Subcutaneous abdominal adipose tissue (tissue), 5 donors: Measurements from ENCODE around the gene NFIC.

ENCODE experiments used
- H3K27ac ChIP-seq: one replicate; pipeline ENCODE4 v1.7.0; 2013; ENCODE audit warnings: low read depth, mild to moderate bottlenecking, inconsistent platforms, low read length, moderate library complexity
- H3K27me3 ChIP-seq, 5 donors: one replicate each; pipeline ENCODE4 v1.7.0; 2013; ENCODE audit warnings: low read length in 5 of 5, inconsistent platforms in 1 of 5; ENCODE audit not compliant: control insufficient read depth in 5 of 5, insufficient read depth in 4 of 5
- H3K36me3 ChIP-seq, 5 donors: one replicate each; pipeline ENCODE4 v1.7.0; 2013; ENCODE audit warnings: low read length in 5 of 5; ENCODE audit not compliant: control insufficient read depth in 5 of 5, insufficient read depth in 5 of 5
- H3K4me1 ChIP-seq, 5 donors: one replicate each; pipeline ENCODE4 v1.7.0; 2013; ENCODE audit warnings: low read length in 5 of 5, mild to moderate bottlenecking in 3 of 5, moderate library complexity in 1 of 5; ENCODE audit not compliant: control insufficient read depth in 5 of 5, insufficient read depth in 5 of 5
- H3K4me3 ChIP-seq, 5 donors: one replicate each; pipeline ENCODE4 v1.7.0; 2013; ENCODE audit warnings: low read length in 5 of 5, low read depth in 1 of 5
- H3K9ac ChIP-seq, 5 donors: one replicate each; pipeline ENCODE4 v1.7.0; 2013; ENCODE audit warnings: low read length in 5 of 5, mild to moderate bottlenecking in 4 of 5, moderate library complexity in 3 of 5
- H3K9me3 ChIP-seq, 5 donors: one replicate each; pipeline ENCODE4 v1.7.0; 2013; ENCODE audit warnings: low read length in 5 of 5; ENCODE audit not compliant: control insufficient read depth in 5 of 5
- donor health status: healthy.
- donor health status: healthy.
- donor health status: healthy.
- donor health status: healthy.
- donor health status: healthy.

Gene NFIC

DNA sequence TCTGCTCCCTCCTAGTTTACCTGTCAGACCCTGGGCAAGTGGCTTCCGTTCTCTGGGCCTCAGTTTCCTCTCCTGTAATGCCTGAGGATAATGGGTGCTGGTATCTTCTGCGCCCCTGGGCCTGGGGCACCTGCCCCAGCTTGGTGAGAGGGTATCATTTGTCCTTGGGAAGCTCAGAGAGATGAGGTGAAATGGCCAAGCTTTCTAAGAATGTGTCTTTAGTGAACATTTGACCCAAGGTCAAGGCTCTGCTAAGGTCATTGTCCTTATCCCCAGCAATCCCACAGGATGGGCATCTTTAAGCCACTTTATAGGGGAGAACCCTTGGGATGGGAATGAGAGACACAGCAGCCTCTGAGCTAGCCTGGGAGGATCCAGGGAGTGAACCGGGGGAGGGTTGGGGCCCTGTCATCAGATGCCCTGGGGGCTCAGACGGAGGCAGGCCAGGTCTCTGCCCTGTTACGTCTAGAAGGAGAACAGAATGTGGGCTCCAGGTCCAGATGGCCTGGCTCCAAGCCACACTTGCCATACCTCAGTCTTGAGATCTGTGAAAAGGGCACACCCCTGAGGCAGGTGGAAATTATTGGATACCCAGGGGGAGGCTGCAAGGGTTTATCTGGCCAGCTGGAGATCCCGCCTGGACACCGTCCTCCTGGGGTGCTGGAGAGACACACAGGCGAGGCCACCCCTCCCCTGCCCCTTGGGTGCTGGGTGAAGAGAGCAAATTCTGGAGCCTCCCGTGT is 1.1 kb upstream of the NFIC start:
- Histone ChIP-seq H3K9ac (peak overlapping the region in 4 of 5 donors; percentile 15 to 65 (median 54)), H3K4me1 (peaks cover 7 to 72% (median 71%) of the 10 kb centered on the region in 5 donors), H3K27me3 (no peaks in the 10 kb centered on the region)

DNA sequence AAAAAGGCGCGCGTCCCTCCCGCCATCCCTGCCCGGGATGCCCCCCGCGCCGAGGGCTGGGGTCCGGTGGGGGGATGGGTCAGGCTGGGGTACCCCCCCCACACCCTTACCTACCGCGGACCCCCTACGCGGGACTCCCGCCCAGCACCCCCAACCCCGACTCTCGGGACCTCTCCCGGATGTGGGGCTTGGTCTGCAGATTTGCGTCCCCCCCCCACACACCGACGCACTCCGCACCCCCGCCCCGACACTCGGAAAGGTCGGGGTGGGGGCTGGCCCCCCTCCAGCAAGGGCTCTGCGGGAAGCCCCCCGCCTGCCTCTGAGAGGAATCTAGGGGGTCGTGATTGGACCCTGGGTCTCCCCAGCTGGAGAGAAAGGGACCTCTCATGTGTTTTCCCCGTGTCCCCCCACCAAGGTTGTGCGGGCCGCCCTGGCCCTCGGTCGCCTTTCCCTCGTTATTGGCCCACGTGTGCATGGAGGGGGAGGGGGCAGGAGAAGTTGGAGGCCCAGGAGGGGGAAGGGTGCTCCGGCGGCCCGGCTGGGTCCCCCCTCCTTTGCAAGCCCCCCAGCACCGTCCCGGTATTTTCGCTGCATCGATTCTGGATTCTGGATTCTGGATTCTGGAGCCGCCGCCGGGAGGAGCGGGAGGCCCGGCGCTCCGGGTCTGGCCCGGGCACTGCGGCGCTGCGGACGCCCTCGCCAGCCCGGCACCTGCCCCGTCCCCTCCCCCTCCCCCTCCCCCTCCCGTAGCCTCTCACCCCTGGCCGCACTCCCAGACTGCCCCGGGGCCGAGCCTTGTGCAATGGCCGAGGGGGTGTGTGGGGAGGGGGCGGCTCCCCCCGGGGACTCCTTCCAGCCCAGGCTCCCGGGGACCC is 607 bp downstream of the NFIC start:
- Histone ChIP-seq H3K9me3 (no peaks in the 10 kb centered on the region), H3K27me3 (no peaks in the 10 kb centered on the region), H3K4me3 (peak overlapping the region; percentile 66 to 80 (median 74)), H3K9ac (peak overlapping the region; percentile 63 to 78 (median 71)), H3K36me3 (peaks cover 0 to 5% (median 0%) of the 10 kb centered on the region in 5 donors), H3K27ac (peak overlapping the region; percentile 81), H3K4me1 (peaks cover 2 to 68% (median 67%) of the 10 kb centered on the region in 5 donors)

More for the DNA sequence above, 1.1 kb upstream of the NFIC start:
- no peaks in the 10 kb centered on the region for H3K36me3 ChIP-seq
- H3K4me3 ChIP-seq: peak overlapping the region; percentile 32 to 74 (median 69)
- H3K9me3 ChIP-seq: no peaks in the 10 kb centered on the region
- peak overlapping the region; percentile 92 for H3K27ac ChIP-seq

DNA sequence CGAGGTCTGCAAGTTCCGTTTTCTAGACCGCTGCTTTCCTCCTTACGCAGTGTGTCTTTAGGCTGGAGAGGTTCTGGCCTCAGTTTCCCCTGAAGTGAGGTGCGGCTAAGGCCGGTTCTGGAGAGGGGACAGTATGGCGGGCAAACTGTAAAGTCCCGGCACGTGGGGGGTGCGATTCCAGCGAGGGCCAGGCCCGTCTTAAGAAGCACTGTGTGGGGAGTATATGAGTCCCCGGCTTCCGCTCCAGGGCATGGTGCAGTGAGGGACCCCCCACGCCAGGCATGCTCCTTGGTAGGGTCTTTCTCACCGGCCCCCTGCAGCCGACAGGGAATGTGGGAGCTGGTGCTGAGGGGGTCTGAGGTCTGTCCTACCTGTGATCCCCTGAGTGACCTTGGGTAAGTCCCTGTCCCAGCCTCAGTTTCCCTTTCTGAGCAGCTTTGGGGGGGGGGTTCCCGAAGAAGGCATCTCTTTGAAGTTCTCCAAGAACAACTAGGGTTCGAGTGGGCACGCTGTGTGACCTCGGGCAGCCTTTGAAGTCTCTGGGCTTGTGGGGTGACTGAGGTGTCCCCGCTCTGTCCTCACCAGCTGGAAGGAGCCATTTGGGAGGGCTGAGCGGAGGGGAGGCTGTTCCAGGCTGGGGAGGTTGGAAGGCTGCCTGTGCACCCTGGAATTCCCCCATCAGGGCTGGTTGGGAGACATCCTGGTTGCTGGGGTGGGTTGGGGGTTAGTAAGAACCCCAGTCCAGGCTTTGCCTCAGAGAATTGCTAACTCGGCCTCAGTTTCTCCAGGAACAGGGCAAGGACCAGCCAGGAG is 1.5 kb downstream of the NFIC start:
- Histone ChIP-seq H3K9me3 (no peaks in the 10 kb centered on the region), H3K4me1 (peaks cover 2 to 67% (median 59%) of the 10 kb centered on the region in 5 donors), H3K4me3 (peak overlapping the region; percentile 66 to 80 (median 74)), H3K27me3 (no peaks in the 10 kb centered on the region), H3K36me3 (peaks cover 0 to 5% (median 0%) of the 10 kb centered on the region in 5 donors), H3K27ac (peak overlapping the region; percentile 81), H3K9ac (peak overlapping the region; percentile 63 to 78 (median 73))

DNA sequence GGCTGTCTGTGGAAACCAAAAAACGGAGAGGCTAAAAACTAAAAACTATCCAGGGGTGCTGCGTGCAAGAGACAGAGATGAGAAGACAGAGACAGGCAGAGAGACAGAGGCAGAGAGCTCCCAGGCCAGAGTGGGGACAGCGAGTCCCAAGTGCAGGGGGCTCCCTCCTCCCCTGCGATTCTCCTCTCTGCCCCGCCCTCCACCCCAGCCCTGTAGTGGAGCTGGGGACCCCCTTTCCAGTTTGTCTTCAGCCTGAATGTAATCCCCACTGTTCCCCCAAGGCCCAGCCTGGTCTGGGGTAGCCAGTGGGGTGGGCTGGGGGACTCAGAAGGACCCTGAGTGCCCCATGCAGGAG is 2.0 kb downstream of the NFIC start:
- Histone ChIP-seq H3K9ac (peak overlapping the region; percentile 16 to 78 (median 66)), H3K27ac (peak overlapping the region; percentile 81), H3K4me3 (peak overlapping the region; percentile 66 to 80 (median 74)), H3K27me3 (no peaks in the 10 kb centered on the region), H3K4me1 (peaks cover 2 to 70% (median 57%) of the 10 kb centered on the region in 5 donors), H3K9me3 (no peaks in the 10 kb centered on the region), H3K36me3 (peaks cover 0 to 5% (median 0%) of the 10 kb centered on the region in 5 donors)

DNA sequence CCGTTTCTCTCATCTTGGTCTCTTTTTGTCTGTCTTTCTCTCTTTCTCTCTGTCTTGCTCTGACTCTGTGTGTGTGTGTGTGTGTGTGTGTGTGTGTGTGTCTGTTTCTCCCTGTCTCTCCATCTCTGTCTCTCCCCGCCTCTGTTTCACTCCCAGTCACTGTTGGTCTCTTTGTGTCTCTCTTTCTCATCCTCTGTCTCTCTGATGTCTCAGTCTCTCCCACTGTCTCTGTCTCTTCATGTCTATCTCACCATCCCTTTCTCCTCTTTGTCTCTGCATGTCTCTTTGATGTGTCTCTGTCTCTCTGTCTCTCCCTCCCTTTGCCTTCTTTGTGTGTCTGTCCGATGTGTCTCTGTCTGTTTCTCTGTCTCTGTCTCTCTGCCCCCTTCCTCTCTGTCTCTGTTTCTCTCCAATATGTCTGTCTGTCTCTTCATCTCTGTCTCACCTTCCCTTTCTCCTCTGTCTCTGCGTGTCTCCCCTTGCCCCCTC is 2.5 kb downstream of the NFIC start:
- Histone ChIP-seq H3K27ac (peak overlapping the region; percentile 81), H3K4me3 (peak overlapping the region; percentile 66 to 80 (median 74)), H3K36me3 (peaks cover 0 to 5% (median 0%) of the 10 kb centered on the region in 5 donors), H3K27me3 (no peaks in the 10 kb centered on the region), H3K4me1 (peaks cover 2 to 74% (median 56%) of the 10 kb centered on the region in 5 donors), H3K9ac (peak overlapping the region; percentile 16 to 78 (median 66)), H3K9me3 (no peaks in the 10 kb centered on the region)

DNA sequence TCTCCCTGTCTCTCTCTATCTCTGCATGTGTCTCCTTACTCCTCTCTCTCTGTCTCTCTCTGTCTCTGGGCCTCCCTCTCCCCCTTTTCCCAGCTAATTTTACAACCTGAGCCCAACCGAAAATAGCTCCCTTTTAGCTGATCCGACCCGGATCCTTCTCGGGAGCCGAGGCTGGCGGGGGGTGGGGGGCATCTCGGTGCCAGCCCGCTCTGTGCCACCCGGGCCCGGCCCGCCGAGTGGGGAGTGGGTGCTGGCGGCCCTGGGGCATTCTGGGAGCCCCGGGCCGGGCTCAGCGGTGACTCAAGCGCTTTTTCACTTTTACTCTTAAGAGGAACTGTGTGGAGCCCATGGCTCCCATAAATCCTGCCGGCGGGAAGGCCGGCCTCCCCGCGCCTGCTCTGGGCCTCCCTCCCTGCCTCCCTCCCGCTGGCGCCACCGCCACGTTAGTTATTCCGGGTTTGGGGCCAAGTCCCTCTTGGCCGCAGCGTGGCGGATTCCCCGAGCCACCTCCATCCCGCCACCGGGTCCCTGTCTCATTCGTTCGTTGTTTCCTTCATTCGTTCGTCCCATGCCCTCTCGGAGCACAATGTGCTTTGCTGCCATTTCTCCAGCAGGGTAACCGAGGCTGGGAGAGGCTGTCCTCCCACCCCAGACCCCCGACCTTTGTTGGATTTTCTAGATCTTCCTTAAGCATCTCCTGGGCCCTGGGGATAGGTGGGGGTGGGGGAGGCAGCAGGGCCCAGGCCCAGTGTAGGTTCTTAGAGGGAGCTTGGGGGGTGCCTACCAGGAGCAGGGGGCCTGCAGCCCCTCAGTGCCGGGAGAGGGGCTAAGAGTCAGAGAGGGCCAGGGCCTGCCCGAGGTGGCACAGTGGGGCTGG is 3.2 kb downstream of the NFIC start:
- Histone ChIP-seq H3K4me3 (peak overlapping the region; percentile 66 to 80 (median 74)), H3K27me3 (no peaks in the 10 kb centered on the region), H3K9me3 (no peaks in the 10 kb centered on the region), H3K27ac (peak overlapping the region; percentile 81), H3K36me3 (peaks cover 0 to 5% (median 0%) of the 10 kb centered on the region in 5 donors), H3K4me1 (peaks cover 2 to 78% (median 58%) of the 10 kb centered on the region in 5 donors), H3K9ac (peak overlapping the region; percentile 16 to 78 (median 66))

DNA sequence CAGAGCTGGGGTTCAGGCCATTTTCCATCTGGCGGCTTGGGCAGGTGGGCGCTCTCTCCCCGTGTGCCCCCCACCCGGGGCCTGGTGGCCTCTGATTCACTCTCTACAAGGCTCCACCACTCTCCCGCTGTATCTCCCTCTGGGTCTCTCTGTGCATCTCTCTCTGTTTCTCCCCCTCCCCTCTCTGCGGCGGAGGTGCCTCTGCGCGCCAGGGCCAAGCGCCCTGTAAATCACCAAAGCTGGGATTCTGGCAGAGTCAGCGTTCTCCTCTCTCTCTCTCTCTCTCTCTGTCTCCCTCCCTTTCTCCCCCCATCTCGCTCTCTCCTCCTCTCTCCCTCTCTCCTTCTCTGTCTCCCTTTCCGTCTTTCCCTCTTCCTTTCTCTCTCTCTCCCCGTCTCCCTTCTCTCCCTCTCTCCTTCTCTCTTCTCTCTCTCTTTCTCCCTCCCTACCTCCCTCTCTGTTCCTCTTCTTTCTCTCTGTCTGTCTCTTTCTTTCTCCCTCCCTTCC is 3.9 kb downstream of the NFIC start:
- H3K9ac ChIP-seq: peak overlapping the region in 3 of 5 donors; percentile 13 to 78 (median 66)
- no peaks in the 10 kb centered on the region for H3K27me3 ChIP-seq
- peaks cover 0 to 5% (median 0%) of the 10 kb centered on the region in 5 donors for H3K36me3 ChIP-seq
- peaks cover 3 to 78% (median 61%) of the 10 kb centered on the region in 5 donors for H3K4me1 ChIP-seq
- peak overlapping the region in 4 of 5 donors; percentile 44 to 80 (median 52) for H3K4me3 ChIP-seq
- H3K27ac ChIP-seq: peak overlapping the region; percentile 81
- no peaks in the 10 kb centered on the region for H3K9me3 ChIP-seq

DNA sequence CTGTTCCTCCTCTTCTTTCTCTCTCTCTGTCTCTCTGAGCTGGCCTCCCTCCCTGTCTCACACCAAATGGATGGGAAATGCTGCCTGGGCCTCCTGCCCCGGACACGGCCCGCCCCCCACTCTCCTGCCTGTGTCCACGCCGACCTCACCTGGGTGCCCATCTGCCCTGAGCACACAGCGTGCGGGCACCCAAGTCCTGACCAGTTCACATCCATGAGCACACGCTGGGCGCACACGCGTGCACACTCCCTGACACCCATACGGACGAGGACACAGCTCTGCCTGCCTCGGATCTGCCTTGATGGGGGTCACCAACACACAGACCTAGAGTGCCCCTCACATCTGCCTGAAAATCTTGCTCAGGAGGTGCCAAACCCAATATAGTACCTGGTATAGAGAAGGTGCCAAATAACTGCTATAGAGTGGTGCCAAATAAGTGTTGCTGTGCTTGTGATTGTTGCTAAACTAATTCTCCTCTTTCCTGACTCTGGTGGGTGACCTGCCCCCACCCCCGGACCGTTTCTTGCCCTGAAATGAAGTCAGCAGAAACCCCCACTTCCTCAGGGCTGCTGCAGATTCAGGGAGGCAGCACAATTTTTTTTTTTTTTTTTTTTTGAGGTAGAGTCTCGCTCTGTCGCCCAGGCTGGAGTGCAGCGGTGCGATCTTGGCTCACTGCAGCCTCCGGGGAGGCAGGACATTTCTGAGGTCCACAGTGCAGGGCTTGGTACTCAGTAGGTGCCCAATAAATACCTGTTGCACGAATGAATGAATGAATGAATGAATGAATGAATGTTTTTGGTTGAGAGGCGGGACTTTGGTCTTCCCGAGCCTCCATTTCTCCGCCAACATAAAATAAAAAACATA is 4.6 kb downstream of the NFIC start:
- no peaks in the 10 kb centered on the region for H3K27me3 ChIP-seq
- H3K9me3 ChIP-seq: no peaks in the 10 kb centered on the region
- H3K4me1 ChIP-seq: peaks cover 1 to 80% (median 62%) of the 10 kb centered on the region in 5 donors
- H3K27ac ChIP-seq: peak overlapping the region; percentile 81
- H3K9ac ChIP-seq: peak overlapping the region in 2 of 5 donors; percentile 9 to 78
- peak overlapping the region in 2 of 5 donors; percentile 8 to 50 for H3K4me3 ChIP-seq
- peaks cover 0 to 5% (median 0%) of the 10 kb centered on the region in 5 donors for H3K36me3 ChIP-seq
